GM18907 (cell line): ENCODE results near the gene PCGF3.
"Not testable (repeated sequence)": the region's sequence is repeated elsewhere in the genome, so short reads cannot be mapped to it uniquely, and the experiment has no call there.

Experiments used
- ATAC-seq: cut with Tn5 transposase; IDR thresholded peaks from one replicate; pipeline ENCODE4 v1.9.1; 2021; ENCODE audit warnings: mild to moderate bottlenecking, moderate library complexity; ENCODE audit not compliant: unreplicated experiment

Gene PCGF3

DNA sequence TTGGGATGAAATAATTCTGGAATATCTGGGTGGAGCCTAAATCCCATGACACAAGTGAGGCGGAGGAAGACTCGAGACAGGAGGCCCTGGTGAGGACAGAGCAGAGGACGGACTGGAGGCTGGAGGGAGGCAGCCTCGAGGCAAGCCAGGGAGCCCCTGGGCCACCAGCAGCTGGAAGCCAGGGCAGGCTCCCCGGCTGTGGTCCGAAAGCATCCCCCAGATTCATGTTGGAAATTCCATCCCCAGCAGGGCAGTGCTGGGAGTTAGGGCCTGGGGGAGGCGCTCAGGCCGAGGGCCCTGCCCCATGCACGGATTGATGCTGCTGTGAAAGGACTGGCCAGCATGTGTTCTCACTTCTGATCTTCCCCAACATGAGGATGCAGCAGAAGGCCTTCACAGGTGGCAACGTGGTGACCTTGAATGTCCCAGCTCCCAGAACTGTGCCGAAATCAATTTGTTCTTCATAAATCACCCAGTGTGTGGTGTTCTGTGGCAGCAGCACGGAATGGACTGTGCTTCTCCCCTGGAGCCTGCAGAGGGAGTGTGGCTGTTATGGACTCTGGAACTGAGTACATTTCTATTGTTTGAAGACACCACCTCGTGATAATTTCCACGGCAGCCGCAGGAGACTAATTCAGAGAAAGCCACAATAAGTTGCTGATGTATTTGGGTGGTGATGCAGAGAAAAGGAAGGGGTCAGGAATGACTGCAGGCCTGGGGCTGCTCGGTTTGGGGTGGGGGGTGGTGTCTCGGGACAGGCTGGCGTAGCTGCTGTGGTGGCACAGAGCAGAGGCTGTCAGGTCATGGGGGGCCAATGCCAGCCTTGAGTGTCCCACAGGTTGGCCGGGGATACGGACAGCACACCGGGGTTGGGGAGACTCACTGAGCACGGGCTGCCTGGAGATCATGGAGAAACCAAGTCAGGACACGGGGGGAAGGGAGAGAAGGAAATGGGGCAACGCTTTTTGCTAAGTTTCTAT, 56.9 kb downstream of the PCGF3 start:
- ATAC-seq = no peak

DNA sequence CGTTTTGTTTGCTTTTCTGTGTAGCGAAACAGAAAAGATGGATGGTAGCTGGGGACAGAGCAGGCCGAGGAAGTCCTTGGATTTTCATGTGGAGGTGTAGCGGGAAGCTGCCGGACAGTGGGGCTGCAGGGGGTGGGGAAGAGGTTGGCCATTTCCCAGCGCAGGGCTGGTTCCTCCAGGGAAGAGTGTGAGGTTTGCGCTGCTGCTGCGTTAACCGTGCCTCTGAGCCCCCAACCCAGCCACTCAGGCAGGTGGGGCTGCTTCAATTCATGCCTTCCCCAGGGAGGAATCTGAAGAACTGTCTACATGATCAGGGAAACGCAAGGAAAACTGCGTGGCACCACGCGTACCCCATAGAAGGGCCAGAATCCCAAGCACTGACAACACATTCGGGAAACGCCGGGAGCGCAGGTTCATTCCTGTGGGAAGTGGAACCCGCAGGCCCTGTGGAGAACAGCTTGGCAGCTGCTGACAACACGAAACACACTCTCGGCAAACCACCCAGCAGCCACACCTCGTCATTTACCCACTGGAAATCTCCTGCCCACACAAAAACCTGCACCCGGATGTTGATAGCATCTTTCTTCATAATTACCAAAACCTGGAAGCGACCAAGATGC, 57.7 kb downstream of the PCGF3 start:
- no peak for ATAC-seq

DNA sequence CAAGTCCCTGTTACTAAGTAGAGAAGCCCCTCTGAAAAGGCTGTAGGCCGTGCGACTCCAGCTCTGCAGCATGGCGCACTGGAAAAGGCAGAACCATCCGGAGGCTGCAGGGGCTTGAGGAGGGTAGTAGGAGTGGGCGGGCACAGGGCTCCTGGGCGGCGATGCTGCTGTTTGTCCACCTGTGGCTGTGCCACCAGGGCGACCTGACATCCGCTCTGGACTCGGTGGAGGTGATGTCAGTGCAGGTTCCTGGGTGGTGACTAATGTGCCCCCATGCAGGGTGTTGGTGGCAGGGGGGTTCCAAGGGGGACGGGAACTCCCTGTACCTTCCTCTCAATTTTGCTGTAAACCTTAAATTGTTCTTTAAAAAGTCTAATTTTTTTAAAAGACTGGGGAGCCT, 58.3 kb downstream of the PCGF3 start:
- ATAC-seq = no peak

DNA sequence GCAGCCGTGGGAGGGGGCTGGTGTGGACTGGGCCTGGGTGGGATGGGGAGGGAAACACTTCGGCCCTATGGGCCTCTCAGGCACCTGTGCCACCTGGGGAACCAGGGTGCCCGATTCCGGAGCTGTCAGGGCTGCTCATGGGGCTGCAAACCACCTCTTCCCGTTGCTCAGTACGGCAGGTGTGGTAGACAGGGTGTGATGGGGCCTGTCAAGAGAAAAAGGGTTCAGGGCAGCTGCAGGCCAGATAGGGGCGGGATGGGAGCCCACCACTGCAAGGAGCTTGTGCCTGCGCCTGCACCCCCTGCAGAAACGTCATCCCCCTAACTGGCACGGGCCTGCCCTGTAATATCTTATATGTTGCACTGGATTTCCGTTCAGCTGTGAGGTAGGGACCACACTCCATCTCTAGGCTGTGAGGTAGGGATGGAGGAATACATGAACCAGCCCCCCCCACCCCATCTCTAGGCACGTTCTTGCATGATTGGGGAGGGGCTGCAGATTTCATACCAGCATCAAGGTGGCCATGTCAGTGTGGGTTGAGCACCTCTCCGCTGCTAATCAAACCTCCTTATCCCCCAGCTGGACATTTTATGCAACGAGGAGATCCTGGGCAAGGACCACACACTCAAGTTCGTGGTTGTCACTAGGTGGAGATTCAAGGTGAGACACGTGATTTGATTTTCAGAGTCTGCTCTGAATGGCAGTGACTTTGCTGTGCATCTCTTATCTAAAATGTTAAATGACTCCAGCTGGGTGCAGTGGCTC, 59.0 kb downstream of the PCGF3 start:
- ATAC-seq = no peak

DNA sequence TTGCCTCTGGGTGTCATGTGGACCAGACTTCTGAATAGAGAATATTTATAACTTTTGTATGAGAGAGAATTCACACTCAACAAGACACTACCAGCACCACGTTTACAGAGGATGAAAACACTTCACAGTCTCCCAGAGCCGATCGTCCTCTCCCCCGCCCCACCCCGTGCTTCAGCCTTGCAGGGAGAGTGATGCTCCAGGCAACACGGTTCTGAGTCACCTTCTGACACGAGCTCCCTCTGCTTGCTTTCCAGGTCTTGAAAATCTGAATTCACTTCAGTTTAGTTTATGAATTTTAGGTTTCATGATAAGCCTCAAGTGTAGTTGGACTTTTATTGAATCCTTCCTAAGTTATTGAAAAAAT, 60.5 kb downstream of the PCGF3 start:
- ATAC-seq = no peak

DNA sequence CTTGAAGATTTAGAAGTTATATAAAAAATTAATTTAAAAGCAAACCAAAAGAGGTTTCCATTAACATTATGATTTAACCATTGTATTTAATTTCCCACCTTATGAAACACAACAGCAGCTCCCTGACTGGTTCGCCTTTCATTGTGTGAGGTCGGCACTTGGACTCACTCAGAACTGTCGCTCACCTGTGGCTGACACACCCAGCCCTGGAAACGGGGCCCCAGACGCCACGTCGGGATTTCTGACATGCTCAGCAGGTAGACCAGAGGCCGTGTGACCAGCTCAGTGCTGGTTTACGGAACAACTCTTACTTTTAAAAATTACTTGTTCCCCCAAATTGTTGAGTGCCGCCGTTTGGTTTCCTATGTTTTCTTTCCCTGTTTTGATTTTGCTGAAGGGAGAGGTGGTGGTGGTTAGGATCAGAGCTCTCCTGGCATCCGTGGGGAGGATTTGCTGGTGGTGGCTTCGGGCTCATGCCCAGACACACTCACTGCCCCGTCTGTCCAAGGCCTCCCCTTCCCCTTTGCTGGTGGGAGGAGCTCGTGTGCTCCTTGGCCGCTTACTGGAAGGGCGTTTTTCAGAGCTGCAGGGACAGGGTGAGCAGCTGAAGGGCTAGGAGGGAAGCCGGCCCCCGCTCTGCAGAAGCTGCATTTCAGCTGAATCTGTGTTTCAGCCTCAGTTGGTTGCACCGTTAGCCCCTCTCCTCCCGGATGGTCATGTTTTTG, 61.1 kb downstream of the PCGF3 start:
- no peak for ATAC-seq

DNA sequence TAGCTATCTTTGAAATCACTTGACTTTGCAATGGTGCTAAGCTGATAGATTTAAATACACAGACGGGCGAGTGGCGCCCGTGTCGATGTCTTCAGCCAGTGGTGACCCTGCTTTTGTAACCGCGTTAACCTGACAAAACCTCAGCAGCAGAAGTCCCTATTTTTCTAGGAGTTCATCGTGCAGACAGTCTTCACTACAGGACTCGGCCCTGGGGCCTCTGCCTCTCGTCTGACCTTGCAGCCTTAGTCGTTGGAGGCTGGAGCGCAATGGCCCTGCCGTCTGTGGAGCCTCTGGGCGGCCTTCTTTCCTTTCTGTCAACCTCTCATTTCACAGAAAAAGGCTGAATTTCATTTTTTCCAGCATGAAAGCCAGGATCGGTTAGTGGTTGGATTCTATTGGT, 62.4 kb downstream of the PCGF3 start:
- ATAC-seq = no peak

DNA sequence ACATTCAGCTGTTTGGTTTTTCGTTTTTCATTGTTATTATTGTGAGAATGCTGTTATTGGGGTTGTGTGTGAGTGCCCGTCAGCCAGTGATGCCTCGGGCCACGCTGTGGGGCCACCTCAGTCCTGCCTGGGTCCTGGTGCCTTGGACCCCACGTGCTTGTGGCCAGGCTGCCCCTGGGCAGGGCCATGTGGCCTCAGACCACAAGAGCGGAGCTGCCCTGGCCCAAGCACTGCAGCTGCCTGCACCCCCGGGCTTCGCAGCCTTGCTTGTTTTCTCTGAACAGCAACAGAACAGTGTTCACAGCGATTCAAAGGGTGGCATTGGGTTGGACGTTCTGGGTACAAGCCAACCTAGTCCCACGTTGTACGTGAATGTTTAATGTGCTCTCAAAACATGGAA, 63.4 kb downstream of the PCGF3 start:
- no peak for ATAC-seq

DNA sequence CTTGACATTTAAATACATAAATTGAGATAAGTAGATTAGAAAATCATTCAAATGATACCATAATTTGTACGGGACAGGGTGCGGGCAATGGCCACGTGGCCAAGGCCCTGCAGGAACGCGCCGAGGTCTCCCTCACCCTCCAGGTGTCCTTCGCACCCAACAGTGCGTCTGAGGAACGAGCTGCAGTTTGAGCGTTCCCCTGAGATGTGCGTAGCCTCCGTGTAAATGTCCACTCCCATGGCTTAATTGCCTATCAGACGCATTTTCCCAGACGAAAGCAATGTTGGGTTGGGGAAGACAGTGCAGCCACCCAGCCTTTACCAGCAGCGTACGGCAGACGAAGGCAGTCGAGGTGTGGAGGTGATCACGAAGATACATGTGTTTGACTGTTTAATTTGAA, 63.9 kb downstream of the PCGF3 start:
- ATAC-seq = no peak

DNA sequence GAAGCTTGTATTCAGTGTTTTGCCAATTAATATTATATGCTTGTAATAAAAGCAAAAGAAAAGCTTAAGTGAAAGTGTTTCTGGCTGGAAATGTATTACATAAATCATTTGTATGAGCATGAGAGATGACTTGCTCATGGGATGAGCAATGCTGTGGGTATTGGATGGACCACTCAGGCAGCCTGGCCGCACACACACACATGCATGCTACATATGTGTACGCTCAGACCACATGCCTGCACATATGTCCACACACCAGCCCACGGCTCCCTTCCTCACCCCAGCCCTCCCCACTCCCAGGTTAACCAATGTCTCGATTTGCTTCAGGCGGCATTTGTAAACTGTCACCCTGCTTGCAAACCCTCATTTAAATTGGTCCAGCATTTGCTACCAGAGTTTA, 64.4 kb downstream of the PCGF3 start:
- no peak for ATAC-seq

DNA sequence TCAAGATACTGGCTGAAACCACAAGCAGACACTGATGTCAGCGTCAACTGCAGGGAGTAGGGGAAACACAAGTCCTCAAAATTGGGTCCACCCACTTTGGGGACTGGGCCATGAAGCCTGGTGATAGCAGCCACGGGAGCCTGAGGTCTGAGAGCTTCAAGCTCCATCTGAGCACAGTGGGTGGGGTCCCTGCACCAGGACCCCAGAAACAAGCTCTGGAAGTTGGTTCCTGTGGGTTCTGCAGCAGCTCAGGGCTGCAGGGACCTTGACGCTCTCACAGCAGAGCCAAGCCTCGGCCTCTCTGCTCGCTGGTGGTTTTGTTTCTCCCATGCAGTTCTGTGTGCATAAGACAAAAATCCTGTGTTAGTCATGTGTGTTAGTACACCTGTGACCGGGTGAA, 65.8 kb downstream of the PCGF3 start:
- ATAC-seq = no peak

DNA sequence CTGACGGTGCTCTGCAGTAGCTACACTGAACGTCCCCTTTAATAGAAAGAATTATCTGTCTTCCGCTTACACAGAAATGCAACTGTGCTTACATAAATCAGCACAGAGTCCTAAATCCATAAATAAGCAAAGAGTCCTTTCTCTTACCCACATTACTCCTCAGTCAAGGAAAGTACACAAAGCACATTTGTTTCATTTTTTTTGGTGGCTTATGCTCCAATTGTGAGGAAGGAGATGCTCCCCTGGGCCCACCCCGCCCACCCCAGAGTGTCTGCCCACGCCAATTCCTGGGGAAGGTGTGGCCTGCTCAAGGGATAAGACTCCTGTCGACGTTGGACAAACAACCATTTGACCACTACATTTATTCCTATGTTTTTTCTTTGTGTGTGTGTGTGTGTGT, 66.5 kb downstream of the PCGF3 start:
- ATAC-seq = no peak

DNA sequence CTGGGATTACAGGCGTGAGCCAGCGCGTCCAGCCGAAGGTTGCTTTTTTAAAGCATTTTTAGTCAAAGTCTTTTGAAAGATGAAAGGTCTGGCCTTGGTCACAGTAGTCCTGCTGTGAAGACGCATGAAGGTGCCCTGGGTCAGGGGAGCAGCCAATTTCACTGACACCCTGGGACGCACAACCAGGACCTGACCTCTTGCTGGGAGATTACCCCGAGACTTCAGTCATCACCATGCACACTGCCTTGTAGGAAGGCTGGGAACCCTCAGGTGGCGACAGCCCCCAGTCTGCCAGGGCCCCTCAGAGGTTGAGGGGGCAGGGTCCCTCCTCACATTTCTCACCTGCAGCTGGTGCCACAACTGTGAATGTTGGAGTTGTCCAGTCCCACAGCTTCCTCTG, 67.1 kb downstream of the PCGF3 start:
- no peak for ATAC-seq

DNA sequence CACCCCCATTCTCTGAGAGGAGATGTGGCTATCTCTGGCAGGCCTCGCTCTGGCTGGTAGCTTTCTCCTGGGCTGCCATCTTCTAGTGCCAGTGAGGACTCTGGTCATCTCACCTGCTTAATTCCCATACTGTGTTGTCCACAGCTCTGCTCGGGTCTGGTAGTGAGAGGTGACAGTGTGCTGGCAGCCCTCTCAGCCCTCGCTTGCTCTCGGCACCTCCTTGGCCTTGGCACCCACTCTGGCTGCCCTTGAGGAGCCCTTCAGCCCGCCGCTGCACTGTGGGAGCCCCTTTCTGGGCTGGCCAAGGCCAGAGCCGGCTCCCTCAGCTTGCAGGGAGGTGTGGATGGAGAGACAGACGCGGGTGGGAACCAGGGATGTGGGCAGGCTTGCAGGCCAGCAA, 67.6 kb downstream of the PCGF3 start:
- no peak for ATAC-seq

DNA sequence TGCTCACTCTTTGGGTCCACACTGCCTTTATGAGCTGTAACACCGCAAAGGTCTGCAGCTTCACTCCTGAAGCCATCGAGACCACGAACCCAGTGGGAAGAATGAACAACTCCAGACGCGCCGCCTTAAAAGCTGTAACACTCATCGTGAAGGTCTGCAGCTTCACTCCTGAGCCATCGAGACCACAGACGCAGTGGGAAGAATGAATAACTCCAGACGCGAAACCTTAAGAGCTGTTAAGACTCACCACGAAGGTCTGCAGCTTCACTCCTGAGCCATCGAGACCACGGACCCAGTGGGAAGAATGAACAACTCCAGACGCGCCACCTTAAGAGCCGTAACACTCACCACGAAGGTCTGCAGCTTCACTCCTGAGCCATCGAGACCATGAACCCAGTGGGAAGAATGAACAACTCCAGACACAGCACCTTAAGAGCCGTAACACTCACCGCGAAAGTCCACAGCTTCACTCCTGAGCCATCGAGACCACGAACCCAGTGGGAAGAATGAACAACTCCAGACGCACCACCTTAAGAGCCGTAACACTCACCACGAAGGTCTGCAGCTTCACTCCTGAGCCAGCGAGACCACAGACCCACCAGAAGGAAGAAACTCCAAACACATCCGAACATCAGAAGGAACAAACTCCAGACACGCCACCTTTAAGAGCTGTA, 68.9 kb downstream of the PCGF3 start:
- not testable (repeated sequence) for ATAC-seq

DNA sequence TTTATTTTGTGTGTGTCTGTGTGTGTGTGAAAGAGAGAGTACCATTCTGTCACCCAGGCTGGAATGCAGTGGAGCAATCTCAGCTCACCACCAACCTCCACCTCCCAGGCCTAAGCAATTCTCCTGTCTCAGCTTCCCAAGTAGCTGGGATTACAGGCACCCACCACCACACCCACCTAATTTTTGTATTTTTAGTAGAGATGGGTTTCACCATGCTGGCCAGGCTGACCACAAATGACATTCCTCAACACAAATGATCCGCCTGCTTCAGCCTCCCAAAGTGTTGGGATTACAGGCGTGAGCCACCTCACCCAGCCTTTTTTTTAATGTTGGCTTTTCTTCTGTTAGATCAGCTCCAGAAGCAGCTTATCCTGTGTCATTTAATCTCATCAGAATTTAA, 69.9 kb downstream of the PCGF3 start:
- not testable (repeated sequence) for ATAC-seq

DNA sequence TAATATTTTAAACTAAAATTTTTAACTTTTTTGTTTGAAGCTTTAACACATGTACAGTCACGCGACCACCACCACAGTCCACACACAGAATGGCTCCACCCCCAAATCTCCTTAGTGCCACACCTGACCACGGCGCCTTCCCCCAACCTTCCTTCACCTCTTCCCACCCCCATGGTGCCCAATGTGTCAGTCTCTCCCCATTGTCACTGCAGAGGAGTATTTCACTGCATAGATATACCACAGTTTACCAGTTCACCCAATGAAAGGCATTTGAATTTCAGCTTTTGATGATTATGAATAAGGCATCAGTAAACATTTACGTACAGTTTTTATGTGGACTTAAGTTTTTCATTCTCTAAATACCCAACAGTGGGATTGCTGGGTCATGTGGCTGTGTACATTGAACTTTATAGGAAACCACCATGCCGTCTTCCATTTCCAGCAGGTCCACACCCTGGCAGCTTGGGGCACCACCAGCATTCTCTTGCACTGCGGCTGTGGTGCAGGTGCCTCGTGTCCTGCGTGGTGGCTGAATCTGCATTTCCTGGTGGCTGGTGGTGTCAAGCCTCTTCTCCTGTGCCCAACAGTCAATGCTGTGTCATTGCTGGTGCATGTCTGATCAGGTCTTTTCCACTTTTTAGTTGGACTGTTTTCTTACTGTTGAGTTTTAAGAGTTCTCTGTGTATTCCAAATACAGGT, 71.3 kb downstream of the PCGF3 start:
- no peak for ATAC-seq

DNA sequence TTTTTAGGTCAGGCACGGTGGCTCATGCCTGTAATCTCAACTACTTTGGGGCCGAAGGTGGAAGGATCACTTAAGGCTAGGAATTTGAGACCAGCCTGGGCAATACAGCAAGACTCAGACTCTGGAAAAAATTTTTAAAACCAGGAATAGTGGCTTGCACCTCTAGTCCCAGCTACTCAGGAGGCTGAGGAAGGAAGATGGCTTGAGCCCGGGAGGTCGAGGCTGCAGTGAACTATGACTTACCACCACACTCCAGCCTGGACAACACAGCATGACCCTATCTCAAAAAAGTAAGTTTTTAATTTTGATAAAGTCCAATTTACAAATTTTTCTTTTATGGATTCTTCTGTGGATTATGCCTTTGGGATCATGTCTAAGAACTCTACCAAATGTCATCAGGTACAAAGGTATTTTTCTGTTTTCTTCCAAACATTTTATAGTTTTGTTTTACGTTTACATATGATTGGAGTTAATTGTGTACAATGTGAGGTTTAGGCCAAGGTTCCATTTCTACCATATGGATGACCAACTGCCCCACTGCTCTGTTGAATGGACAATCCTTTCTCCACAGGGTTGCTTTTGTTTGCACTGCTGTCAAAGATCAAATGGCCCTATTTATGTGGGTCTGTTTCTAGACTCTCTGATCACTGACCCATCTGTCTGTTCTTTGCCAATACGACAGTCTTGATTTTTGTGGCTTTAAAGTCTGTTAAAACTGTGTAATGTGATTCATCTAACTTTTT, 72.1 kb downstream of the PCGF3 start:
- ATAC-seq = no peak

DNA sequence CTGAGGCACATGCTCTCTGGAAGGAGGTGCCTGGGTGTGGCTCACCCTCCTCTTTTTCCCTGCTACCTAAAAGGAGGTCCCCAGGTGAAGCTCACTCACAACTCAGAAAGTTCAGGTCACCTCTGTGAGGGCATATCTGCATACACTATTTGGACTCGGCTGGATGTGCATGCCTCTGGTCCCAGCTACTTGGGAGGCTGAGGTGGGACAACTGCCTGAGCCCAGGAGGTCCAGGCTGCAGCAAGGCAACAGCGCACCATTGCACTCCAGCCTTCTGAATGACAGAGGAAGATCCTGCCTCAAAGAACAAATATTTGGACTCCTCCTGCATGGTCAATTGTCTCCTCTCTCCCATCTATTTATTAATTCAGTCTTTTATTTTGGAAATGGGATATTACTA, 73.9 kb downstream of the PCGF3 start:
- no peak for ATAC-seq
